GM23338 (cell line): ENCODE data around the gene SEMA6C. TPM values are rescaled to one million over a fixed set of nuclear protein-coding genes. Genes with fewer than 3 reads are reported as not detected.

Source experiments
- ATAC-seq: fragments of 200-7000 bp; cut with Tn5 transposase; 3 replicates; pipeline ENCODE4 v1.9.1; 2020
- DNase-seq: peaks from one replicate; pipeline ENCODE4 v3.0.0-alpha.2; 2015; ENCODE audit warnings: low spot score
- H2AFZ ChIP-seq: fragments of 200-600 bp; sonication (generic); 2 replicates; pipeline ENCODE4 v1.8.0; 2016; ENCODE audit warnings: antibody characterized with exemption, mild to moderate bottlenecking, moderate library complexity
- H3F3A ChIP-seq: fragments of 200-600 bp; sonication (generic); replicated peaks from 2 replicates; pipeline ENCODE4 v1.8.0; 2017; ENCODE audit warnings: antibody characterized with exemption, mixed run types, low read depth
- H3K27ac ChIP-seq: fragments of 200-600 bp; sonication (generic); 2 replicates; pipeline ENCODE4 v1.6.1; 2016; ENCODE audit warnings: low read depth
- H3K27me3 ChIP-seq: fragments of 200-600 bp; sonication (generic); 2 replicates; pipeline ENCODE4 v1.8.0; 2016; ENCODE audit warnings: mild to moderate bottlenecking, mixed run types, moderate library complexity; ENCODE audit not compliant: insufficient read depth
- H3K36me3 ChIP-seq: fragments of 200-600 bp; sonication (generic); 2 replicates; pipeline ENCODE4 v1.8.0; 2016; ENCODE audit warnings: mild to moderate bottlenecking; ENCODE audit not compliant: insufficient read depth
- H3K4me1 ChIP-seq: fragments of 200-600 bp; sonication (generic); 2 replicates; pipeline ENCODE4 v1.8.0; 2016; ENCODE audit warnings: mild to moderate bottlenecking, moderate library complexity; ENCODE audit not compliant: insufficient read depth
- H3K4me2 ChIP-seq: fragments of 200-600 bp; sonication (generic); 2 replicates; pipeline ENCODE4 v1.7.1; 2017; ENCODE audit warnings: mixed run types
- H3K4me3 ChIP-seq: fragments of 200-600 bp; sonication (generic); 2 replicates; pipeline ENCODE4 v1.6.1; 2016; ENCODE audit warnings: mixed run types
- H3K79me2 ChIP-seq: fragments of 200-600 bp; sonication (generic); replicated peaks from 2 replicates; pipeline ENCODE4 v1.8.0; 2017; ENCODE audit warnings: mild to moderate bottlenecking; ENCODE audit not compliant: insufficient read depth
- H3K9me2 ChIP-seq: fragments of 200-600 bp; sonication (generic); 2 replicates; pipeline ENCODE4 v1.8.0; 2017; ENCODE audit not compliant: insufficient read depth
- H4K20me1 ChIP-seq: fragments of 200-600 bp; sonication (generic); replicated peaks from 2 replicates; pipeline ENCODE4 v1.8.0; 2017; ENCODE audit warnings: mild to moderate bottlenecking; ENCODE audit not compliant: insufficient read depth
- H3K27ac Mint-ChIP-seq: 2 replicates; pipeline ENCODE4 v1.8.0; 2020; ENCODE audit warnings: inconsistent platforms, mild to moderate bottlenecking, moderate library complexity, mixed read lengths
- H3K27me3 Mint-ChIP-seq: 3 replicates; pipeline ENCODE4 v1.8.0; 2022; ENCODE audit warnings: low read depth, mild to moderate bottlenecking, moderate library complexity, mixed read lengths, inconsistent platforms; ENCODE audit not compliant: insufficient read depth, poor library complexity
- H3K36me3 Mint-ChIP-seq: 3 replicates; pipeline ENCODE4 v1.8.0; 2021; ENCODE audit warnings: low read depth, mild to moderate bottlenecking, inconsistent platforms, moderate library complexity, mixed read lengths
- H3K4me1 Mint-ChIP-seq: 3 replicates; pipeline ENCODE4 v1.8.0; 2020; ENCODE audit warnings: mild to moderate bottlenecking, inconsistent platforms, mixed read lengths
- H3K4me3 Mint-ChIP-seq: 3 replicates; pipeline ENCODE4 v1.8.0; 2021; ENCODE audit warnings: moderate library complexity, mild to moderate bottlenecking, inconsistent platforms, mixed read lengths
- H3K9me3 Mint-ChIP-seq: 3 replicates; pipeline ENCODE4 v1.8.0; 2020; ENCODE audit warnings: moderate library complexity, mild to moderate bottlenecking, inconsistent platforms, mixed read lengths
- CREB1 ChIP-seq: fragments of 250-450 bp; sonication (Bioruptor Pico); IDR thresholded peaks from 2 replicates; pipeline ENCODE4 v1.5.0; 2020; ENCODE audit warnings: low read depth, mild to moderate bottlenecking, moderate library complexity
- EZH2 ChIP-seq: fragments of 200-600 bp; sonication (generic); IDR thresholded peaks from one replicate; pipeline ENCODE4 v1.8.0; 2017; ENCODE audit warnings: antibody characterized with exemption, mild to moderate bottlenecking, low read depth; ENCODE audit not compliant: unreplicated experiment
- EZH2phosphoT487 ChIP-seq: fragments of 200-600 bp; sonication (generic); IDR thresholded peaks from one replicate; pipeline ENCODE4 v1.8.1; 2018; ENCODE audit warnings: antibody characterized with exemption; ENCODE audit not compliant: unreplicated experiment
- NANOG ChIP-seq: IDR thresholded peaks from 2 replicates; pipeline ENCODE4 v1.6.1; 2016; ENCODE audit warnings: antibody characterized with exemption, borderline replicate concordance
- POLR2AphosphoS5 ChIP-seq: IDR thresholded peaks from 2 replicates; pipeline ENCODE4 v1.6.1; 2016; ENCODE audit warnings: antibody characterized with exemption, low read depth
- REST ChIP-seq: IDR thresholded peaks from one replicate; pipeline ENCODE4 v1.6.1; 2018; ENCODE audit warnings: antibody characterized with exemption; ENCODE audit not compliant: unreplicated experiment
- ZNF114 ChIP-seq: fragments of 250-450 bp; sonication (Bioruptor Pico); IDR thresholded peaks from 2 replicates; pipeline ENCODE4 v1.5.0; 2020; ENCODE audit warnings: mild to moderate bottlenecking, moderate library complexity
- polyA plus RNA-seq: library from polyadenylated mRNA; unstranded; fragments of >200 nt; fragmentation: Nextera tagmentation; extraction: Ambion mirVana; gene quantifications from 2 replicates; pipeline ENCODE4 v1.2.1, GENCODE V29; 2016
- total RNA-seq: library from RNA; depleted of rRNA; stranded (reverse); fragments of >200 nt; shearing (Covaris generic); gene quantifications from 2 replicates; pipeline ENCODE4 v1.2.3, GENCODE V29; 2014
- TF ChIP-seq, protein P1 (sequence below): fragments of 250-450 bp; sonication (Bioruptor Pico); IDR thresholded peaks from 2 replicates; pipeline ENCODE4 v1.5.0; 2020; ENCODE audit warnings: mild to moderate bottlenecking, moderate library complexity
- TF ChIP-seq, protein P2 (sequence below): IDR thresholded peaks from 2 replicates; pipeline ENCODE4 v1.6.1; 2016; ENCODE audit warnings: antibody characterized with exemption

Gene SEMA6C
- total and polyA plus RNA-seq, 2 experiments from 2014 or later: 6.2 to 12.3 TPM

GRCh38 chr1:151175041-151175741, 28.8 kb upstream of the SEMA6C start (continued):
- TF ChIP-seq, protein P1, sequence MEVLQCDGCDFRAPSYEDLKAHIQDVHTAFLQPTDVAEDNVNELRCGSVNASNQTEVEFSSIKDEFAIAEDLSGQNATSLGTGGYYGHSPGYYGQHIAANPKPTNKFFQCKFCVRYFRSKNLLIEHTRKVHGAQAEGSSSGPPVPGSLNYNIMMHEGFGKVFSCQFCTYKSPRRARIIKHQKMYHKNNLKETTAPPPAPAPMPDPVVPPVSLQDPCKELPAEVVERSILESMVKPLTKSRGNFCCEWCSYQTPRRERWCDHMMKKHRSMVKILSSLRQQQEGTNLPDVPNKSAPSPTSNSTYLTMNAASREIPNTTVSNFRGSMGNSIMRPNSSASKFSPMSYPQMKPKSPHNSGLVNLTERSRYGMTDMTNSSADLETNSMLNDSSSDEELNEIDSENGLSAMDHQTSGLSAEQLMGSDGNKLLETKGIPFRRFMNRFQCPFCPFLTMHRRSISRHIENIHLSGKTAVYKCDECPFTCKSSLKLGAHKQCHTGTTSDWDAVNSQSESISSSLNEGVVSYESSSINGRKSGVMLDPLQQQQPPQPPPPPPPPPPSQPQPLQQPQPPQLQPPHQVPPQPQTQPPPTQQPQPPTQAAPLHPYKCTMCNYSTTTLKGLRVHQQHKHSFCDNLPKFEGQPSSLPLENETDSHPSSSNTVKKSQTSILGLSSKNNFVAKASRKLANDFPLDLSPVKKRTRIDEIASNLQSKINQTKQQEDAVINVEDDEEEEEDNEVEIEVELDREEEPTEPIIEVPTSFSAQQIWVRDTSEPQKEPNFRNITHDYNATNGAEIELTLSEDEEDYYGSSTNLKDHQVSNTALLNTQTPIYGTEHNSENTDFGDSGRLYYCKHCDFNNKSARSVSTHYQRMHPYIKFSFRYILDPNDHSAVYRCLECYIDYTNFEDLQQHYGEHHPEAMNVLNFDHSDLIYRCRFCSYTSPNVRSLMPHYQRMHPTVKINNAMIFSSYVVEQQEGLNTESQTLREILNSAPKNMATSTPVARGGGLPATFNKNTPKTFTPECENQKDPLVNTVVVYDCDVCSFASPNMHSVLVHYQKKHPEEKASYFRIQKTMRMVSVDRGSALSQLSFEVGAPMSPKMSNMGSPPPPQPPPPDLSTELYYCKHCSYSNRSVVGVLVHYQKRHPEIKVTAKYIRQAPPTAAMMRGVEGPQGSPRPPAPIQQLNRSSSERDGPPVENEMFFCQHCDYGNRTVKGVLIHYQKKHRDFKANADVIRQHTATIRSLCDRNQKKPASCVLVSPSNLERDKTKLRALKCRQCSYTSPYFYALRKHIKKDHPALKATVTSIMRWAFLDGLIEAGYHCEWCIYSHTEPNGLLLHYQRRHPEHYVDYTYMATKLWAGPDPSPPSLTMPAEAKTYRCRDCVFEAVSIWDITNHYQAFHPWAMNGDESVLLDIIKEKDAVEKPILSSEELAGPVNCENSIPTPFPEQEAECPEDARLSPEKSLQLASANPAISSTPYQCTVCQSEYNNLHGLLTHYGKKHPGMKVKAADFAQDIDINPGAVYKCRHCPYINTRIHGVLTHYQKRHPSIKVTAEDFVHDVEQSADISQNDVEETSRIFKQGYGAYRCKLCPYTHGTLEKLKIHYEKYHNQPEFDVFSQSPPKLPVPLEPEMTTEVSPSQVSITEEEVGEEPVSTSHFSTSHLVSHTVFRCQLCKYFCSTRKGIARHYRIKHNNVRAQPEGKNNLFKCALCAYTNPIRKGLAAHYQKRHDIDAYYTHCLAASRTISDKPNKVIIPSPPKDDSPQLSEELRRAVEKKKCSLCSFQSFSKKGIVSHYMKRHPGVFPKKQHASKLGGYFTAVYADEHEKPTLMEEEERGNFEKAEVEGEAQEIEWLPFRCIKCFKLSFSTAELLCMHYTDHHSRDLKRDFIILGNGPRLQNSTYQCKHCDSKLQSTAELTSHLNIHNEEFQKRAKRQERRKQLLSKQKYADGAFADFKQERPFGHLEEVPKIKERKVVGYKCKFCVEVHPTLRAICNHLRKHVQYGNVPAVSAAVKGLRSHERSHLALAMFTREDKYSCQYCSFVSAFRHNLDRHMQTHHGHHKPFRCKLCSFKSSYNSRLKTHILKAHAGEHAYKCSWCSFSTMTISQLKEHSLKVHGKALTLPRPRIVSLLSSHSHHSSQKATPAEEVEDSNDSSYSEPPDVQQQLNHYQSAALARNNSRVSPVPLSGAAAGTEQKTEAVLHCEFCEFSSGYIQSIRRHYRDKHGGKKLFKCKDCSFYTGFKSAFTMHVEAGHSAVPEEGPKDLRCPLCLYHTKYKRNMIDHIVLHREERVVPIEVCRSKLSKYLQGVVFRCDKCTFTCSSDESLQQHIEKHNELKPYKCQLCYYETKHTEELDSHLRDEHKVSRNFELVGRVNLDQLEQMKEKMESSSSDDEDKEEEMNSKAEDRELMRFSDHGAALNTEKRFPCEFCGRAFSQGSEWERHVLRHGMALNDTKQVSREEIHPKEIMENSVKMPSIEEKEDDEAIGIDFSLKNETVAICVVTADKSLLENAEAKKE (CRISPR knock-in tag): no peak
- TF ChIP-seq POLR2AphosphoS5 (no peak), EZH2 (no peak), NANOG (no peak), ZNF114 (no peak)
- TF ChIP-seq, protein P2, sequence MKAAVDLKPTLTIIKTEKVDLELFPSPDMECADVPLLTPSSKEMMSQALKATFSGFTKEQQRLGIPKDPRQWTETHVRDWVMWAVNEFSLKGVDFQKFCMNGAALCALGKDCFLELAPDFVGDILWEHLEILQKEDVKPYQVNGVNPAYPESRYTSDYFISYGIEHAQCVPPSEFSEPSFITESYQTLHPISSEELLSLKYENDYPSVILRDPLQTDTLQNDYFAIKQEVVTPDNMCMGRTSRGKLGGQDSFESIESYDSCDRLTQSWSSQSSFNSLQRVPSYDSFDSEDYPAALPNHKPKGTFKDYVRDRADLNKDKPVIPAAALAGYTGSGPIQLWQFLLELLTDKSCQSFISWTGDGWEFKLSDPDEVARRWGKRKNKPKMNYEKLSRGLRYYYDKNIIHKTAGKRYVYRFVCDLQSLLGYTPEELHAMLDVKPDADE: no peak

DNA sequence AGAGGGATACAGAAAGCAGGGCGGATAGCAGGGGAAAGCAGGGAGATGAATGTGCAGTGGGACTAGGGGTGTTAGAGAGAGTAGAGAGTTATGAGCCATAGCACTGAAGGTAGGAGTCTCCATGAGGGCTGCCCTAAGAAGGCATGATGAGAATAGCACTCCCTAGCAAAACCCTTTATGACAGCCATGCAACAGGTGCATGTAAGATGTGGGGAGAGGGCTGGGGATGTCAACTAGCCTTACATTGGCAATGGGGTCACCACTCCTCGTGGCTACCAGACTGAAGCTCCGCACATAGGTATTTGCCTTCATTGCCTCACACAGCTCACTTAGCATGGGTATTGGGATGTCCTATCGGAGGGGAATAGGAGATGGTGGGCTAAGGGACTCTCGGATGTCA, 24.8 kb upstream of the SEMA6C start:
- Histone ChIP-seq H3K9me2 (no peaks in the 10 kb centered on the region), H3K27me3 (no peaks in the 10 kb centered on the region)
- TF ChIP-seq CREB1 (CRISPR knock-in tag) (no peak), EZH2phosphoT487 (no peak), REST (no peak)

More for the DNA sequence above, 24.8 kb upstream of the SEMA6C start:
- no peak overlapping the region for H2AFZ ChIP-seq
- peaks cover 9% of the 10 kb centered on the region for H3K27me3 Mint-ChIP-seq
- no peak overlapping the region; the same call in 2 of the 3 replicates for H3K4me3 Mint-ChIP-seq
- H3K36me3 Mint-ChIP-seq: peaks cover 47% of the 10 kb centered on the region
- H4K20me1 ChIP-seq: no peaks in the 10 kb centered on the region
- H3K4me2 ChIP-seq: no peak overlapping the region
- H3K36me3 ChIP-seq: peaks cover 4% of the 10 kb centered on the region
- H3K27ac ChIP-seq: no peak overlapping the region
- no peak overlapping the region for H3K27ac Mint-ChIP-seq
- H3K9me3 Mint-ChIP-seq: no peaks in the 10 kb centered on the region
- DNase-seq: no peak
- H3K4me3 ChIP-seq: no peak overlapping the region
- H3K4me1 ChIP-seq: peaks cover 8% of the 10 kb centered on the region; the same call in 1 of the 2 replicates
- H3K4me1 Mint-ChIP-seq: peaks cover 7% of the 10 kb centered on the region; the same call in 2 of the 3 replicates
- H3K79me2 ChIP-seq: peaks cover 8% of the 10 kb centered on the region
- H3F3A ChIP-seq: no peaks in the 10 kb centered on the region
- ATAC-seq: no peak
